Stimulated activated CD4-positive, alpha-beta T cell treated with anti-CD3 and anti-CD28 coated beads, Interleukin-12 subunit alpha, Interleukin-12 subunit beta, amount 100 ng/mL, for 4 hours (primary cell): ENCODE results near the gene STXBP5.
"Not testable (repeated sequence)": the region's sequence is repeated elsewhere in the genome, so short reads cannot be mapped to it uniquely, and the experiment has no call there.

ENCODE experiments used
- DNase-seq: peaks from one replicate; pipeline ENCODE4 v3.0.0-alpha.2; 2020

The STXBP5 gene

GRCh38 chr6:147254929-147255473, 50.8 kb downstream of the STXBP5 start:
- DNase-seq: not testable (repeated sequence)

- DNase-seq: no peak
Observed at GRCh38 chr6:147255948-147256674, 51.9 kb downstream of the STXBP5 start.

- no peak for DNase-seq
Observed at GRCh38 chr6:147257760-147258159, 53.5 kb downstream of the STXBP5 start.

GRCh38 chr6:147260091-147260490, 55.9 kb downstream of the STXBP5 start:
- DNase-seq: no peak

- no peak for DNase-seq
Observed at GRCh38 chr6:147262946-147263345, 58.7 kb downstream of the STXBP5 start.

- no peak for DNase-seq
Observed at GRCh38 chr6:147266821-147267220, 62.6 kb downstream of the STXBP5 start.

- DNase-seq: no peak
Observed at GRCh38 chr6:147267658-147268057, 63.4 kb downstream of the STXBP5 start.

GRCh38 chr6:147268254-147268653, 64.0 kb downstream of the STXBP5 start:
- no peak for DNase-seq

GRCh38 chr6:147274012-147274411, 69.8 kb downstream of the STXBP5 start:
- no peak for DNase-seq

- DNase-seq: no peak
Observed at GRCh38 chr6:147274776-147275175, 70.6 kb downstream of the STXBP5 start.

- no peak for DNase-seq
Observed at GRCh38 chr6:147278891-147279290, 74.7 kb downstream of the STXBP5 start.

- DNase-seq: no peak
Observed at GRCh38 chr6:147279427-147279826, 75.2 kb downstream of the STXBP5 start.

- DNase-seq: no peak
Observed at GRCh38 chr6:147281895-147282565, 77.8 kb downstream of the STXBP5 start.

GRCh38 chr6:147282566-147282959, 78.3 kb downstream of the STXBP5 start:
- no peak for DNase-seq

- DNase-seq: no peak
Observed at GRCh38 chr6:147283460-147283859, 79.2 kb downstream of the STXBP5 start.

GRCh38 chr6:147285087-147285855, 81.1 kb downstream of the STXBP5 start:
- DNase-seq: no peak

- no peak for DNase-seq
Observed at GRCh38 chr6:147287869-147288271, 83.7 kb downstream of the STXBP5 start.

GRCh38 chr6:147297124-147297523, 92.9 kb downstream of the STXBP5 start:
- no peak for DNase-seq

- no peak for DNase-seq
Observed at GRCh38 chr6:147297663-147298316, 93.6 kb downstream of the STXBP5 start.

- DNase-seq: no peak
Observed at GRCh38 chr6:147298461-147298860, 94.2 kb downstream of the STXBP5 start.

GRCh38 chr6:147299035-147299434, 94.8 kb downstream of the STXBP5 start:
- no peak for DNase-seq

GRCh38 chr6:147301070-147301469, 96.9 kb downstream of the STXBP5 start:
- no peak for DNase-seq

- no peak for DNase-seq
Observed at GRCh38 chr6:147304016-147304415, 99.8 kb downstream of the STXBP5 start.
